Breast epithelium (tissue), 4 donors: ENCODE data around the gene TNFRSF6B. TPM values are rescaled to one million over a fixed set of nuclear protein-coding genes. Genes with fewer than 3 reads are reported as not detected.

ENCODE experiments used
- DNase-seq, 2 donors: peaks; one replicate each; pipeline ENCODE4 v3.0.0-alpha.2; 2019; ENCODE audit warnings: low spot score in 2 of 2
- H3K27ac ChIP-seq, 2 donors: fragments of 200-600 bp; sonication (generic) in 1 of 2; one replicate each; pipeline ENCODE4 v1.5.1; 2016 to 2019; ENCODE audit warnings: mild to moderate bottlenecking in 1 of 2
- H3K27me3 ChIP-seq, 2 donors: fragments of 200-600 bp; sonication (generic) in 1 of 2; one replicate each; pipeline versions ENCODE4 v1.5.1 to v1.6.0; 2017 to 2019; ENCODE audit warnings: control low read depth in 1 of 2, mild to moderate bottlenecking in 1 of 2
- H3K36me3 ChIP-seq: fragments of 200-600 bp; one replicate; pipeline ENCODE4 v1.5.1; 2019
- H3K4me1 ChIP-seq, 2 donors: fragments of 200-600 bp; sonication (generic); one replicate each; pipeline ENCODE4 v1.5.1; 2016 to 2019; ENCODE audit warnings: control low read depth in 1 of 2
- H3K4me3 ChIP-seq, 3 donors: fragments of 200-600 bp; sonication (generic); 1 replicate in 2 of 3; 2 replicates in 1 of 3; pipeline ENCODE4 v1.5.1; 2016 to 2019; ENCODE audit warnings: mild to moderate bottlenecking in 3 of 3, moderate library complexity in 2 of 3
- H3K9me3 ChIP-seq, 2 donors: fragments of 200-600 bp; sonication (generic) in 1 of 2; one replicate each; pipeline ENCODE4 v1.5.1; 2016 to 2019; ENCODE audit warnings: control low read depth in 1 of 2
- CTCF ChIP-seq, 3 donors: fragments of 450-650 bp; IDR thresholded peaks; one replicate each; pipeline ENCODE4 v1.5.1; 2016 to 2017; ENCODE audit warnings: antibody characterized with exemption in 3 of 3, mild to moderate bottlenecking in 3 of 3, moderate library complexity in 3 of 3
- POLR2A ChIP-seq: fragments of 450-650 bp; IDR thresholded peaks from one replicate; pipeline ENCODE4 v1.6.1; 2016; ENCODE audit warnings: antibody characterized with exemption, mild to moderate bottlenecking, moderate library complexity
- POLR2AphosphoS5 ChIP-seq, 3 donors: sonication (generic); formaldehyde crosslinking; IDR thresholded peaks; one replicate each; pipeline ENCODE4 v1.6.1; 2017; ENCODE audit warnings: antibody characterized with exemption in 3 of 3
- intact Hi-C: fragments of 100-400 bp; cut with DNase I; formaldehyde crosslinking; loops from one replicate; pipeline ENCODE4 v1.15.1; 2023; ENCODE audit warnings: low total_unique reads
- total RNA-seq, 3 donors: library from RNA; depleted of rRNA; stranded (reverse); fragments of >200 nt; gene quantifications; one replicate each; pipeline ENCODE4 v1.1.0, GENCODE V29; 2016

The TNFRSF6B gene
- total RNA-seq, 3 donors from 2014 or later, result 2.8 to 40.0 (median 7.4) TPM

GRCh38 chr20:63700199-63701050 is 4.0 kb downstream of the TNFRSF6B start:
- Histone ChIP-seq H3K36me3 (peaks cover 5% of the 10 kb centered on the region), H3K27ac (peak overlapping the region in 1 of 2 donors; percentile 96), H3K4me3 (no peak overlapping the region), H3K4me1 (peaks cover 14 to 17% of the 10 kb centered on the region in 2 donors), H3K27me3 (no peaks in the 10 kb centered on the region), H3K9me3 (no peaks in the 10 kb centered on the region)
- no peak for TF ChIP-seq POLR2A
- no peak for TF ChIP-seq CTCF (IDR thresholded peaks at IDR 0.05)
- TF ChIP-seq POLR2AphosphoS5 (IDR thresholded peaks at IDR 0.05), result no peak
- intact Hi-C loops, result no loop called here
- peak in 1 of 2 donors; percentile 37 for DNase-seq

- no peaks in the 10 kb centered on the region for H3K27me3 ChIP-seq
- peaks cover 7% of the 10 kb centered on the region for H3K36me3 ChIP-seq
- H3K9me3 ChIP-seq, result no peaks in the 10 kb centered on the region
- no peak overlapping the region for H3K4me3 ChIP-seq
- intact Hi-C loops, result no loop called here
- peak in 1 of 2 donors; percentile 35 for DNase-seq
- TF ChIP-seq POLR2A (no peak), CTCF (IDR thresholded peaks at IDR 0.05) (no peak), POLR2AphosphoS5 (IDR thresholded peaks at IDR 0.05) (no peak)
- H3K4me1 ChIP-seq, result peaks cover 12 to 17% of the 10 kb centered on the region in 2 donors
- H3K27ac ChIP-seq, result peak overlapping the region in 1 of 2 donors; percentile 96
These were observed 4.5 kb downstream of the TNFRSF6B start for GRCh38 chr20:63701051-63701328.

DNA sequence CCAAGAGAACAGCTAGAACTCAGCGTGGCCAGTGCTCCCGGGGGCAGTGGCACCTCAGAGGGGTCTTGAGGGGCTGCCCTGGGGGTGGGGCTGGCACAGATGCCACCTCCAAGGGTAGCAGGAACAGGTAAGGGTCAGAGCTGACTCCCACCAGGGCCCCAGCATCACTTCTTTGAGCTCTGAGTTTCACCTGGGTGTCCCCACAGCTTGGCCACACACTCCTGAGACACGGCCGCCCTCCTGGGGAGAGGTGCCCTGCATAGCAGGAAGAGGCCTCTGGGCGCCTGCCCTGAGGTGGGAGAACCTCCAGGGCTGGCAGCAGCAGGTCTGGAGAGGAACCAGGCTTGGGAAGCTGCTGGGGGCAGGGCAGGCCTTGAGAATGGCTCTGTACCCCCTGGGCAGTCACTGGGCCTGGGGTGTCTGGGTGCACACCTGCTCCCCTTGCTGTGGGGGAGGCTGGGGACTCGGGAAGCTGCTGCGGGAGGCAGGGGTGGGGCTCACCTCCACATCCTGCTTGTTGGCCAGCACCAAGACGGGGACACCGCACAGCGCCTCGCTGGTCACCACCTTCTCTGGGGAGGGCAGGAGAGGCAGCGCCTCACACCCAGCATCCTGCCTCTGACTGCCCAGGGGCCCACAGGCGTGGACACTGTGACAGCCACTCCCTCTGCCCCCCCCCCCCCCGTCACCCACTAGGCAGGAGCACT is 5.0 kb downstream of the TNFRSF6B start:
- intact Hi-C loops, result no loop called here
- Histone ChIP-seq H3K4me1 (peaks cover 16 to 17% of the 10 kb centered on the region in 2 donors), H3K36me3 (peaks cover 7% of the 10 kb centered on the region), H3K9me3 (no peaks in the 10 kb centered on the region), H3K27ac (peak overlapping the region in 1 of 2 donors; percentile 48), H3K4me3 (no peak overlapping the region), H3K27me3 (no peaks in the 10 kb centered on the region)
- DNase-seq, result peak in 1 of 2 donors; percentile 40
- TF ChIP-seq CTCF (IDR thresholded peaks at IDR 0.05) (no peak), POLR2AphosphoS5 (IDR thresholded peaks at IDR 0.05) (no peak), POLR2A (no peak)

GRCh38 chr20:63702036-63702665 is 5.7 kb downstream of the TNFRSF6B start:
- Histone ChIP-seq H3K4me1 (peaks cover 16 to 17% of the 10 kb centered on the region in 2 donors), H3K4me3 (no peak overlapping the region), H3K27me3 (no peaks in the 10 kb centered on the region), H3K36me3 (peaks cover 7% of the 10 kb centered on the region), H3K9me3 (no peaks in the 10 kb centered on the region), H3K27ac (no peak overlapping the region)
- intact Hi-C loops, result no loop called here
- TF ChIP-seq POLR2AphosphoS5 (IDR thresholded peaks at IDR 0.05) (no peak), CTCF (IDR thresholded peaks at IDR 0.05) (no peak), POLR2A (no peak)
- no peak for DNase-seq
